ENCODE results near the gene PCDH10.

The PCDH10 gene

DNA sequence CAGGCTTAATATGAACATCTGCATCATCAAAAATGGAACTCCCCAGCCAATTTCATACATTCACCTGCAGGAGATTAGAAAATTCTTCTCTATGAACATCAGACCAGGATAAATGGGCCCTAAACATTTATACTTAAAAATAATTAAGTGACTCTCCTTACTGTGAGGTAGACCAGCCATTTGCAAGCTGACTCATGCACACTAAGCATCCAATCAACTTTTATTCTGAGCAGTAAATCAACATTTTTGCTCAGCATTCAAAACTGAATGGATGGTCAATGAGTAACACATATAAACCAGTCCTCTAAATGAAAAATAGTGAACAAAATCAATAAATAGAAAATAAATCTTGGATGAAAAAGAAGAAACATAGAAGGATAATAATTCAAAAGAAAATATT is 19.9 kb upstream of the PCDH10 start:
- CTCF ChIA-PET, result no interaction called here
- H3K27ac ChIP-seq (ENCODE audit: insufficient read depth in 1 of 2, low read depth in 1 of 2, low read length in 2 of 2, poor library complexity in 1 of 2, severe bottlenecking in 2 of 2), result no peak overlapping the region
- H3K9me3 ChIP-seq (ENCODE audit: control extremely low read depth in 1 of 5, control insufficient read depth in 4 of 5, insufficient read depth in 2 of 5, low read depth in 1 of 5, low read length in 4 of 5), result no peaks in the 10 kb centered on the region
- no peak for DNase-seq
- H3K4me3 ChIP-seq (ENCODE audit: control insufficient read depth in 1 of 7, extremely low read depth in 1 of 7, insufficient read depth in 4 of 7, low read depth in 2 of 7, low read length in 6 of 7), result no peak overlapping the region
- no peaks in the 10 kb centered on the region for H3K36me3 ChIP-seq (ENCODE audit: control insufficient read depth in 4 of 4, insufficient read depth in 4 of 4, low read length in 3 of 4)
- no peaks in the 10 kb centered on the region for H3K4me1 ChIP-seq (ENCODE audit: control extremely low read depth in 1 of 4, control insufficient read depth in 4 of 4, insufficient read depth in 4 of 4, low read length in 3 of 4)
- peaks cover 0 to 4% (median 0%) of the 10 kb centered on the region in 5 experiments for H3K27me3 ChIP-seq (replicated peaks in 2 of 5; ENCODE audit: control insufficient read depth in 4 of 5, insufficient read depth in 5 of 5, low read length in 4 of 5)
- POLR2A ChIA-PET, result no interaction called here

DNA sequence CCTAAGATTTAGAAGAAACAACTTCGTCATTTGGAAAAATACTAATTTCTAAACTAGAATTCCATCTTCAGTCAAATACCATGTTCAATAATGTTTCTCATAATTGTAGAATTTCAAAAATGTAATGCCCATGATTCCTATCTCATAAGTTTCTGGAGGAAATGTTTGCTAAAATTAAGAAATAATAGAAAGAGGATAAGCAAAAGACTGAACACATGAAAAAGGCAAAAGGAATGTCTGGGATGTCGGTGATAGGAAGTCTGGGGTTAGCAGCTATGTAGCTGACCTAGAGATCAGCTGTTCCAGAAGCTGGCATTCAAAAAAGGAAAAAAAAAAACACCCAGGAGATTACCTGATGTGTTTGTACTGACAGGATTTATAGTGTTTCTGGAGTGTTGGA is 18.9 kb upstream of the PCDH10 start:
- H3K9me3 ChIP-seq (ENCODE audit: control extremely low read depth in 1 of 5, control insufficient read depth in 4 of 5, insufficient read depth in 2 of 5, low read depth in 1 of 5, low read length in 4 of 5), result no peaks in the 10 kb centered on the region
- H3K4me1 ChIP-seq (ENCODE audit: control extremely low read depth in 1 of 4, control insufficient read depth in 4 of 4, insufficient read depth in 4 of 4, low read length in 3 of 4), result no peaks in the 10 kb centered on the region
- H3K4me3 ChIP-seq (ENCODE audit: control insufficient read depth in 1 of 7, extremely low read depth in 1 of 7, insufficient read depth in 4 of 7, low read depth in 2 of 7, low read length in 6 of 7), result no peak overlapping the region
- ChIA-PET POLR2A (no interaction called here), CTCF (interaction anchor here (0.6 kb wide), 1 partner anchor 383 kb away, joined by 3 read pairs; no protein-coding TSS in a partner anchor)
- no peak overlapping the region for H3K27ac ChIP-seq (ENCODE audit: insufficient read depth in 1 of 2, low read depth in 1 of 2, low read length in 2 of 2, poor library complexity in 1 of 2, severe bottlenecking in 2 of 2)
- H3K27me3 ChIP-seq (replicated peaks in 2 of 5; ENCODE audit: control insufficient read depth in 4 of 5, insufficient read depth in 5 of 5, low read length in 4 of 5), result peaks cover 0 to 4% (median 0%) of the 10 kb centered on the region in 5 experiments
- 80% methylated on average over 1 of the region's 2 CpGs for WGBS (ENCODE audit: insufficient coverage)
- no peak for DNase-seq
- H3K36me3 ChIP-seq (ENCODE audit: control insufficient read depth in 4 of 4, insufficient read depth in 4 of 4, low read length in 3 of 4), result no peaks in the 10 kb centered on the region

DNA sequence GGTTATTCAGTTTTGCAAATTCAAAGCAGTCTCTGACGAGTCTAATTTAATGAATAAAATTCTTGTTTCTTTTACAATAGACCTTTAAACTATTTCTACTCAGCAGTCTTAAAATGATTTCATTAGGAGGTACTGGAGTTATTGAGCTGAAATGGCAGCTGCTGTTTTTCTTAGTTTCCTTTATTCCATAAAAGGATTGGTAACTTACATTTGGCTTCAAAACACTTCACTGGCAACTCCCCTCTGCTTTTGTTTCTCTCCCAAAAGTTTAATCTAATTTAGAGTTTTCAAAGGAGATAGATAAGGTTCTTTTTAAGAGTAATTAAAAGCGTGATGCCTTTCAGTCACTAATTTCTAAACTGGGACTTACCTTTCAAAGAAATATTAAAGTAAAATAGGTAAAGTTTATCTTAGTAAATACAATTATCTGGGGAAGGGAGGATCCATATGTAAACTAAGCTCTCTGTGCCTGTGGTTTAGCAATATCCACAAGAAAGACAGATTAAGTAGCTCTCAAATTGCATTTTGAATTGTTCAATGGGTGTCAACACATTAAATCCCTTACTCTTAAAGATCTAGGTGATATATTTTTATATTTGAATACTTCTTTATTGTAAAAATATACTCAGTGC is 17.1 kb upstream of the PCDH10 start:
- Histone ChIP-seq H3K36me3 (ENCODE audit: control insufficient read depth in 4 of 4, insufficient read depth in 4 of 4, low read length in 3 of 4) (no peaks in the 10 kb centered on the region), H3K27ac (ENCODE audit: insufficient read depth in 1 of 2, low read depth in 1 of 2, low read length in 2 of 2, poor library complexity in 1 of 2, severe bottlenecking in 2 of 2) (no peak overlapping the region), H3K9me3 (ENCODE audit: control extremely low read depth in 1 of 5, control insufficient read depth in 4 of 5, insufficient read depth in 2 of 5, low read depth in 1 of 5, low read length in 4 of 5) (no peaks in the 10 kb centered on the region), H3K27me3 (replicated peaks in 2 of 5; ENCODE audit: control insufficient read depth in 4 of 5, insufficient read depth in 5 of 5, low read length in 4 of 5) (peaks cover 0 to 4% (median 0%) of the 10 kb centered on the region in 5 experiments), H3K4me1 (ENCODE audit: control extremely low read depth in 1 of 4, control insufficient read depth in 4 of 4, insufficient read depth in 4 of 4, low read length in 3 of 4) (no peaks in the 10 kb centered on the region), H3K4me3 (ENCODE audit: control insufficient read depth in 1 of 7, extremely low read depth in 1 of 7, insufficient read depth in 4 of 7, low read depth in 2 of 7, low read length in 6 of 7) (no peak overlapping the region)
- no CpG with 5 or more reads among the region's 2 CpGs for WGBS (ENCODE audit: insufficient coverage)
- DNase-seq, result no peak
- ChIA-PET POLR2A (no interaction called here), CTCF (no interaction called here)

DNA sequence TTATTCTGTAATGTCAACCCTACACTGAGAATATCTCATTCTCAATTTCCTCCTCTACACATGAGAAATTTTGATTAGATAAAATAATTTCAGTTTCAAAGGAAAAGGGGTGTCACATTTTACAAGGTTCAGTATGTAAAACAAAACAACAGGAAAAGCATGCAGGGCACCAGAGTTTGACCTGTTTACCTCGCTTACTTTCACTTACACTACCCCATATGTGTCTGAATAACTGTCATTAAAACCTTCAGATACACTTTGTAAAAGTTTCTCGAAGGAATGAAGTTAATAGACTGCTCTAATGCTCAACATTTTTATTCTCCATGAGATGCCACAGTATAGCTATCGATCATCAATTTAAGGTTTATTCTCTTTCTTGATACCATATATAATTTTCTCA is 12.3 kb upstream of the PCDH10 start:
- WGBS (ENCODE audit: insufficient coverage), result 100% methylated on average over 2 of the region's 3 CpGs
- no peak overlapping the region for H3K27ac ChIP-seq (ENCODE audit: insufficient read depth in 1 of 2, low read depth in 1 of 2, low read length in 2 of 2, poor library complexity in 1 of 2, severe bottlenecking in 2 of 2)
- no peaks in the 10 kb centered on the region for H3K36me3 ChIP-seq (ENCODE audit: control insufficient read depth in 4 of 4, insufficient read depth in 4 of 4, low read length in 3 of 4)
- DNase-seq, result no peak
- H3K4me3 ChIP-seq (ENCODE audit: control insufficient read depth in 1 of 7, extremely low read depth in 1 of 7, insufficient read depth in 4 of 7, low read depth in 2 of 7, low read length in 6 of 7), result no peak overlapping the region
- ChIA-PET POLR2A (no interaction called here), CTCF (interaction anchor here (1.4 kb wide), 1 partner anchor 17 kb away, joined by 3 read pairs; no protein-coding TSS in a partner anchor)
- H3K9me3 ChIP-seq (ENCODE audit: control extremely low read depth in 1 of 5, control insufficient read depth in 4 of 5, insufficient read depth in 2 of 5, low read depth in 1 of 5, low read length in 4 of 5), result no peaks in the 10 kb centered on the region
- no peaks in the 10 kb centered on the region for H3K4me1 ChIP-seq (ENCODE audit: control extremely low read depth in 1 of 4, control insufficient read depth in 4 of 4, insufficient read depth in 4 of 4, low read length in 3 of 4)
- H3K27me3 ChIP-seq (replicated peaks in 2 of 5; ENCODE audit: control insufficient read depth in 4 of 5, insufficient read depth in 5 of 5, low read length in 4 of 5), result peaks cover 0 to 24% (median 19%) of the 10 kb centered on the region in 5 experiments

DNA sequence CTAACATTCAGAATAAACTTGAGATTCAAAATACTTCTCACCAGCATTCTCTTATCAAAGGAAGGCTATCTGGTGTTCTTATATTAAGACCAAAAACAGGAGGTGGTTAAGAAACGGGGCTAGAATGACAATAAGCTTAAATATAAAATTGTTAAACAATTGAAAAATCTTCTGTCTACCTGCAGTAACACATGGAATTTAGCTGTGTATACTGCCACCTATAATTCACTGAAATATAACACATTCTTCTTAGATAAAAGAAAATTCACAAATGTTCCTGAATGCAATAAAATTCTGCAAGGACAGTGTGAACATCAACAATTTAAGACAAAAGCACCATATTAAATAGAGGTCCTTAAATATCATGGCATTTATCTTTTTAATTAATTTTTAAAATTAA is 11.5 kb upstream of the PCDH10 start:
- peaks cover 0 to 30% (median 19%) of the 10 kb centered on the region in 5 experiments for H3K27me3 ChIP-seq (replicated peaks in 2 of 5; ENCODE audit: control insufficient read depth in 4 of 5, insufficient read depth in 5 of 5, low read length in 4 of 5)
- H3K9me3 ChIP-seq (ENCODE audit: control extremely low read depth in 1 of 5, control insufficient read depth in 4 of 5, insufficient read depth in 2 of 5, low read depth in 1 of 5, low read length in 4 of 5), result no peaks in the 10 kb centered on the region
- H3K4me1 ChIP-seq (ENCODE audit: control extremely low read depth in 1 of 4, control insufficient read depth in 4 of 4, insufficient read depth in 4 of 4, low read length in 3 of 4), result no peaks in the 10 kb centered on the region
- POLR2A ChIA-PET, result no interaction called here
- DNase-seq, result no peak
- no peak overlapping the region for H3K27ac ChIP-seq (ENCODE audit: insufficient read depth in 1 of 2, low read depth in 1 of 2, low read length in 2 of 2, poor library complexity in 1 of 2, severe bottlenecking in 2 of 2)
- H3K4me3 ChIP-seq (ENCODE audit: control insufficient read depth in 1 of 7, extremely low read depth in 1 of 7, insufficient read depth in 4 of 7, low read depth in 2 of 7, low read length in 6 of 7), result no peak overlapping the region
- no peaks in the 10 kb centered on the region for H3K36me3 ChIP-seq (ENCODE audit: control insufficient read depth in 4 of 4, insufficient read depth in 4 of 4, low read length in 3 of 4)
- CTCF ChIA-PET, result no interaction called here
- no CpG with 5 or more reads among the region's 1 CpG for WGBS (ENCODE audit: insufficient coverage)

DNA sequence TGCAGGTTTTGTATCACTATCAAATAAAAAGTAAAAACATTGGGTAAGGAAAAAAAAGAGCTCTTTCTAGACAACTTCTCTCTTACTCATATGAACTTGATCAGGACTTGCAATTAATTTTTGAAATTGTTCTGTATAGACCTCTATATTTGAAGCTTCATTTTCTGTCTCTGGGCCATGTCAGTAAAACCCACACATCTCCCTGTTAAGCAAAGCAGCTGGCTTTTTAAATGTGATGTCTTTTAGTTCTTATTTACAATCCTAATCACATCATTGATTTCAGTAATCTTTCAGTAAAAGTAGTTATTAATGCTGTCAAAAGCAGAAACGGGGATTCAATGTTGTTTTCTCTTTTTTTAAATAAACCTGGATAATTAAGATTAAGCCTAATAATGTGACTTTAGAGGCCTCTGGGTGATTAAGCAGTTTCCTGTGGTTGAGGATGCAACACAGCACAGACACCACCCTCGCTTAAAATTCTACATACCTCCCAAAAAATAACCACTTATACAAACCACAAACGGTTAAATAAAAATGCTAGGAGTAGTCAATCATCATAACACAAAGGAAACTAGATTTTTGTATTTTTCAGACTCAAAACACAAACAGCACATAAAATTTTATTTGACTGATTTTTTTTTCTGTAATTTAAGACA is 5.2 kb upstream of the PCDH10 start:
- WGBS (ENCODE audit: insufficient coverage), result no CpG with 5 or more reads among the region's 3 CpGs
- Histone ChIP-seq H3K36me3 (ENCODE audit: control insufficient read depth in 4 of 4, insufficient read depth in 4 of 4, low read length in 3 of 4) (no peaks in the 10 kb centered on the region), H3K4me1 (ENCODE audit: control extremely low read depth in 1 of 4, control insufficient read depth in 4 of 4, insufficient read depth in 4 of 4, low read length in 3 of 4) (peaks cover 11 to 30% (median 22%) of the 10 kb centered on the region in 4 experiments), H3K27ac (ENCODE audit: insufficient read depth in 1 of 2, low read depth in 1 of 2, low read length in 2 of 2, poor library complexity in 1 of 2, severe bottlenecking in 2 of 2) (no peak overlapping the region), H3K4me3 (ENCODE audit: control insufficient read depth in 1 of 7, extremely low read depth in 1 of 7, insufficient read depth in 4 of 7, low read depth in 2 of 7, low read length in 6 of 7) (no peak overlapping the region), H3K9me3 (ENCODE audit: control extremely low read depth in 1 of 5, control insufficient read depth in 4 of 5, insufficient read depth in 2 of 5, low read depth in 1 of 5, low read length in 4 of 5) (no peaks in the 10 kb centered on the region), H3K27me3 (replicated peaks in 2 of 5; ENCODE audit: control insufficient read depth in 4 of 5, insufficient read depth in 5 of 5, low read length in 4 of 5) (peaks cover 10 to 79% (median 51%) of the 10 kb centered on the region in 5 experiments)
- CTCF ChIA-PET, result interaction anchor here (1.1 to 2.0 kb wide), 2 partner anchors 9 to 10 kb away, joined by 3 to 10 read pairs; no protein-coding TSS in a partner anchor
- POLR2A ChIA-PET, result no interaction called here
- DNase-seq, result no peak

DNA sequence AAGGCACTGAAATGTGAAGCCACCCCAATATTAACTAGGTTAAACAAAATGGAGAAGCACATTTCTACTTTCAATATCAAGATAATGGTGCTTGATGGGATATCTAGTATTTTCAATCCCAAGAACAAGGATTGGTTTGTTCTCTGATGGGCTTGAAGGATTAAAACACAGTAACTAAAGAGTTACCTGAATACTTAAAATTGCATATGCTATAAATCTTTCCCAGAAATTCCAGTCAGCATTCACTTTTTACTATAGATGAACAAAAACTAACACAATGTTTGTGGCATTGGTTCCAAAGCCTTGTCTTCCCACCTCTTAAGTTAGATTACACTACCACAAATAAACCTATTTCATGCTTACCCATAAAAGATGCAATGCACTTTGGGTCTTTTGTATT is 3.9 kb upstream of the PCDH10 start:
- H3K27ac ChIP-seq (ENCODE audit: insufficient read depth in 1 of 2, low read depth in 1 of 2, low read length in 2 of 2, poor library complexity in 1 of 2, severe bottlenecking in 2 of 2), result no peak overlapping the region
- H3K4me1 ChIP-seq (ENCODE audit: control extremely low read depth in 1 of 4, control insufficient read depth in 4 of 4, insufficient read depth in 4 of 4, low read length in 3 of 4), result peaks cover 15 to 43% (median 34%) of the 10 kb centered on the region in 4 experiments
- peaks cover 12 to 85% (median 53%) of the 10 kb centered on the region in 5 experiments for H3K27me3 ChIP-seq (replicated peaks in 2 of 5; ENCODE audit: control insufficient read depth in 4 of 5, insufficient read depth in 5 of 5, low read length in 4 of 5)
- POLR2A ChIA-PET, result no interaction called here
- no peak overlapping the region for H3K4me3 ChIP-seq (ENCODE audit: control insufficient read depth in 1 of 7, extremely low read depth in 1 of 7, insufficient read depth in 4 of 7, low read depth in 2 of 7, low read length in 6 of 7)
- no peaks in the 10 kb centered on the region for H3K36me3 ChIP-seq (ENCODE audit: control insufficient read depth in 4 of 4, insufficient read depth in 4 of 4, low read length in 3 of 4)
- H3K9me3 ChIP-seq (ENCODE audit: control extremely low read depth in 1 of 5, control insufficient read depth in 4 of 5, insufficient read depth in 2 of 5, low read depth in 1 of 5, low read length in 4 of 5), result no peaks in the 10 kb centered on the region
- CTCF ChIA-PET, result interaction anchor here (0.7 kb wide), 1 partner anchor 24 kb away, joined by 4 read pairs; no protein-coding TSS in a partner anchor
- no peak for DNase-seq
